ENCODE measurements around the gene KDM8. TPM values are rescaled to one million over a fixed set of nuclear protein-coding genes. Genes with fewer than 3 reads are reported as not detected.

KDM8 gene
- total RNA-seq, 1 experiment from 2014 or later: 7.9 TPM

DNA sequence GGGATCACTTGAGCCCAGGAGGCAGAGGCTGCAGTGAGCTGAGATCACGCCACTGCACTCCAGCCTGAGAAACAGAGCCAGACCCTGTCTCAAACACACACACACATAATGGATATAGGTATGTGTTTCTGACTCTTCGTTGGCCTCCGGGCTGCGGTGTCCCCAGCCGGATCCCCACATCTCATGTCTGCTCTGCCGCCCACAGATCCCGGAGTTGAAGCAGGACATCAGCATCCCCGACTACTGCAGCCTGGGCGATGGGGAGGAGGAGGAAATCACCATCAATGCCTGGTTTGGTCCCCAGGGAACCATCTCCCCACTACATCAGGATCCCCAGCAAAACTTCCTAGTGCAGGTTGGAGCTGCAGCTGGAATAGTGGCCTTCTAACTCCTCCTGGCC lies 15.4 kb downstream of the KDM8 start:
- ChIA-PET CTCF (no interaction called here), POLR2A (no interaction called here)
- DNase-seq (ENCODE audit: low read depth, low spot score) (no peak), ATAC-seq (no peak)
- Histone ChIP-seq H3K36me3 (ENCODE audit: control insufficient read depth, insufficient read depth, low read length) (no peaks in the 10 kb centered on the region), H3K27me3 (ENCODE audit: control insufficient read depth, insufficient read depth, low read length) (no peaks in the 10 kb centered on the region), H3K27ac (ENCODE audit: low read length) (no peak overlapping the region), H3K4me3 (ENCODE audit: low read depth in 2 of 2, low read length in 2 of 2) (no peak overlapping the region), H3K9me3 (ENCODE audit: control insufficient read depth, insufficient read depth, low read depth, low read length) (no peaks in the 10 kb centered on the region), H3K4me1 (ENCODE audit: control insufficient read depth, insufficient read depth, low read length) (no peaks in the 10 kb centered on the region)
- intact Hi-C loops (cut with micrococcal nuclease; ENCODE audit: unreplicated experiment): no loop called here
- no peak for TF ChIP-seq TCF7L2 (IDR thresholded peaks at IDR 0.05; ENCODE audit: low read depth, low read length)
- TF ChIP-seq, protein P1, sequence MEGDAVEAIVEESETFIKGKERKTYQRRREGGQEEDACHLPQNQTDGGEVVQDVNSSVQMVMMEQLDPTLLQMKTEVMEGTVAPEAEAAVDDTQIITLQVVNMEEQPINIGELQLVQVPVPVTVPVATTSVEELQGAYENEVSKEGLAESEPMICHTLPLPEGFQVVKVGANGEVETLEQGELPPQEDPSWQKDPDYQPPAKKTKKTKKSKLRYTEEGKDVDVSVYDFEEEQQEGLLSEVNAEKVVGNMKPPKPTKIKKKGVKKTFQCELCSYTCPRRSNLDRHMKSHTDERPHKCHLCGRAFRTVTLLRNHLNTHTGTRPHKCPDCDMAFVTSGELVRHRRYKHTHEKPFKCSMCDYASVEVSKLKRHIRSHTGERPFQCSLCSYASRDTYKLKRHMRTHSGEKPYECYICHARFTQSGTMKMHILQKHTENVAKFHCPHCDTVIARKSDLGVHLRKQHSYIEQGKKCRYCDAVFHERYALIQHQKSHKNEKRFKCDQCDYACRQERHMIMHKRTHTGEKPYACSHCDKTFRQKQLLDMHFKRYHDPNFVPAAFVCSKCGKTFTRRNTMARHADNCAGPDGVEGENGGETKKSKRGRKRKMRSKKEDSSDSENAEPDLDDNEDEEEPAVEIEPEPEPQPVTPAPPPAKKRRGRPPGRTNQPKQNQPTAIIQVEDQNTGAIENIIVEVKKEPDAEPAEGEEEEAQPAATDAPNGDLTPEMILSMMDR (IDR thresholded peaks at IDR 0.05): no peak
- TF ChIP-seq, protein P2, sequence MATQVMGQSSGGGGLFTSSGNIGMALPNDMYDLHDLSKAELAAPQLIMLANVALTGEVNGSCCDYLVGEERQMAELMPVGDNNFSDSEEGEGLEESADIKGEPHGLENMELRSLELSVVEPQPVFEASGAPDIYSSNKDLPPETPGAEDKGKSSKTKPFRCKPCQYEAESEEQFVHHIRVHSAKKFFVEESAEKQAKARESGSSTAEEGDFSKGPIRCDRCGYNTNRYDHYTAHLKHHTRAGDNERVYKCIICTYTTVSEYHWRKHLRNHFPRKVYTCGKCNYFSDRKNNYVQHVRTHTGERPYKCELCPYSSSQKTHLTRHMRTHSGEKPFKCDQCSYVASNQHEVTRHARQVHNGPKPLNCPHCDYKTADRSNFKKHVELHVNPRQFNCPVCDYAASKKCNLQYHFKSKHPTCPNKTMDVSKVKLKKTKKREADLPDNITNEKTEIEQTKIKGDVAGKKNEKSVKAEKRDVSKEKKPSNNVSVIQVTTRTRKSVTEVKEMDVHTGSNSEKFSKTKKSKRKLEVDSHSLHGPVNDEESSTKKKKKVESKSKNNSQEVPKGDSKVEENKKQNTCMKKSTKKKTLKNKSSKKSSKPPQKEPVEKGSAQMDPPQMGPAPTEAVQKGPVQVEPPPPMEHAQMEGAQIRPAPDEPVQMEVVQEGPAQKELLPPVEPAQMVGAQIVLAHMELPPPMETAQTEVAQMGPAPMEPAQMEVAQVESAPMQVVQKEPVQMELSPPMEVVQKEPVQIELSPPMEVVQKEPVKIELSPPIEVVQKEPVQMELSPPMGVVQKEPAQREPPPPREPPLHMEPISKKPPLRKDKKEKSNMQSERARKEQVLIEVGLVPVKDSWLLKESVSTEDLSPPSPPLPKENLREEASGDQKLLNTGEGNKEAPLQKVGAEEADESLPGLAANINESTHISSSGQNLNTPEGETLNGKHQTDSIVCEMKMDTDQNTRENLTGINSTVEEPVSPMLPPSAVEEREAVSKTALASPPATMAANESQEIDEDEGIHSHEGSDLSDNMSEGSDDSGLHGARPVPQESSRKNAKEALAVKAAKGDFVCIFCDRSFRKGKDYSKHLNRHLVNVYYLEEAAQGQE (IDR thresholded peaks at IDR 0.05; ENCODE audit: insufficient read depth in 1 of 2, low read depth in 2 of 2, low read length in 1 of 2): no peak
- no peak for TF ChIP-seq POLR2AphosphoS5 (IDR thresholded peaks at IDR 0.05; ENCODE audit: low read depth, low read length)
- no peak for TF ChIP-seq SIN3A (IDR thresholded peaks at IDR 0.05; ENCODE audit: borderline replicate concordance, insufficient read depth, low read depth, low read length)
- in situ Hi-C loops (cut with HindIII; ENCODE audit: low pct_unique_long_range_greater_than_20kb, low sequenced_read_pairs): no loop called here
- BruUV-seq (replicated peaks): no TSS peak

DNA sequence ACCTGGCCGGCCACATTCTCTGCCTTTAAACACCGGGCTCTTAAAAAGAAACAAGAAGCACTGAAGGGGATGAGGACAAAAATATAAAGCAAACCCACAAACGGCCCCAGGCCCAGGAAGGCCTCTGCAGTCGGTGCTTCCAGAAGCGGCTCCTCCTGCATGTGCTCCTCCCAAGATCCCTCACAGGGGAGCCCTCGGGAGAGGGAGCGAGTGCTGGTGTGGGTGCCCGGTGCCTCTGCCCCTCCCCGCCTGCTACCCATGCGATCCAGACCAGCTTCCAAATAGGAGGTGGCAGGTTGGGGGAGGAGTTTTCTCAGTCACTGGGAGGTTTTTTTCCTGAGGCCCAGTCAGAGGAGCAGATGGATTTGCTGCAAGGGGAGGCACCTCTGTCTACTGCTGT lies 15.8 kb downstream of the KDM8 start:
- BruUV-seq (replicated peaks): no TSS peak
- intact Hi-C loops (cut with micrococcal nuclease; ENCODE audit: unreplicated experiment): no loop called here
- Histone ChIP-seq H3K4me1 (ENCODE audit: control insufficient read depth, insufficient read depth, low read length) (no peaks in the 10 kb centered on the region), H3K36me3 (ENCODE audit: control insufficient read depth, insufficient read depth, low read length) (no peaks in the 10 kb centered on the region), H3K4me3 (ENCODE audit: low read depth in 2 of 2, low read length in 2 of 2) (no peak overlapping the region), H3K27ac (ENCODE audit: low read length) (no peak overlapping the region), H3K9me3 (ENCODE audit: control insufficient read depth, insufficient read depth, low read depth, low read length) (no peaks in the 10 kb centered on the region), H3K27me3 (ENCODE audit: control insufficient read depth, insufficient read depth, low read length) (no peaks in the 10 kb centered on the region)
- ChIA-PET POLR2A (no interaction called here), CTCF (no interaction called here)
- DNase-seq (ENCODE audit: low read depth, low spot score) (no peak), ATAC-seq (no peak)
- in situ Hi-C loops (cut with HindIII; ENCODE audit: low pct_unique_long_range_greater_than_20kb, low sequenced_read_pairs): no loop called here
- TF ChIP-seq TCF7L2 (IDR thresholded peaks at IDR 0.05; ENCODE audit: low read depth, low read length) (no peak), SIN3A (IDR thresholded peaks at IDR 0.05; ENCODE audit: borderline replicate concordance, insufficient read depth, low read depth, low read length) (no peak), POLR2AphosphoS5 (IDR thresholded peaks at IDR 0.05; ENCODE audit: low read depth, low read length) (no peak)
- TF ChIP-seq, protein P2 (IDR thresholded peaks at IDR 0.05; ENCODE audit: insufficient read depth in 1 of 2, low read depth in 2 of 2, low read length in 1 of 2): no peak
- TF ChIP-seq, protein P1 (IDR thresholded peaks at IDR 0.05): no peak

Measured in Panc1 (cell line).